GM18502 (cell line): Measurements from ENCODE around the gene GPR83.
"Not testable (repeated sequence)": the region's sequence is repeated elsewhere in the genome, so short reads cannot be mapped to it uniquely, and the experiment has no call there.

ENCODE experiments used
- ATAC-seq: cut with Tn5 transposase; IDR thresholded peaks from one replicate; pipeline ENCODE4 v1.9.1; 2021; ENCODE audit warnings: mild to moderate bottlenecking; ENCODE audit not compliant: unreplicated experiment, poor library complexity

The GPR83 gene

GRCh38 chr11:94400839-94401772, at the start of gene GPR83:
TSS of gene GPR83 (minus strand) at chr11:94401419. CDS start at chr11:94401247, 172 bp downstream.
- no peak for ATAC-seq

DNA sequence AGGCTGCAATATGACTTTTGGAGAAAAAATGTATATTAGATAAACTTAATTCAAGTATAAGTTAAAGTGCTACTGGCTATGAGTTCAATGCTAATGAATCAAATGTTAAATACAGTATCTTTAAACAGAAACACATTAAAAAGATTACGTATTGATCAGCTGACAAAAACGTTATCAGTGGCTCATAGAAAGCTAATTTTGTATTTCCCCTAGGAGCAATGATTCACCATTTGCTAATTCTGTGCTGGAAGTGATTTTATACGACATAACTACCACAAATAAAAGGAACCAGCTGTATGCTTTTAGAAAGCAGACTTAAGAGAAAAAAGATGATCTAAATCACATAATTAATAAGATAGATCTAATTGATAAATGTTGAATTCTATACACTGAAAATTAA, 48.8 kb upstream of the GPR83 start:
- ATAC-seq, result no peak

- no peak for ATAC-seq
Measured at GRCh38 chr11:94449437-94449836, 48.2 kb upstream of the GPR83 start.

- ATAC-seq, result no peak
Measured at GRCh38 chr11:94449029-94449428, 47.8 kb upstream of the GPR83 start.

DNA sequence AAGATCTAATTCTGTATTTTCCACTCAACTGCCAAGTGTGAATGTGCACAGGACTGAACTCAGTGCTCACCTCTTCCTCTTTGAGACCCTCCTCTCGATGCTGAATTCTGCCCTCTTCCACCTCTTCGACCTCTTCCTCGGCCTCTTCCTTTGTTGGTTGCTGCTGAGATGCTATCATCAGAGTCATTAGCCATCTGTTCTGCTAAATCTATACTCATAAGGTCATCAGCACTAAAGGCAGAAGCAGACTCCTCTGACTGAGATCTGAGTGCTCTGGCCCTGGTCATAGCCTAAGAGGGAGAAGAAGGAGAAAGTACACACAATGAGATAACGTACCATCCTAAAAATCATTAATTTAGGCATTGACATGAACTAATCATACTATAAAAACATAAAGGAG, 45.9 kb upstream of the GPR83 start:
- no peak for ATAC-seq

- no peak for ATAC-seq
Measured at GRCh38 chr11:94445641-94446040, 44.4 kb upstream of the GPR83 start.

GRCh38 chr11:94433049-94433448, 31.8 kb upstream of the GPR83 start:
- no peak for ATAC-seq

DNA sequence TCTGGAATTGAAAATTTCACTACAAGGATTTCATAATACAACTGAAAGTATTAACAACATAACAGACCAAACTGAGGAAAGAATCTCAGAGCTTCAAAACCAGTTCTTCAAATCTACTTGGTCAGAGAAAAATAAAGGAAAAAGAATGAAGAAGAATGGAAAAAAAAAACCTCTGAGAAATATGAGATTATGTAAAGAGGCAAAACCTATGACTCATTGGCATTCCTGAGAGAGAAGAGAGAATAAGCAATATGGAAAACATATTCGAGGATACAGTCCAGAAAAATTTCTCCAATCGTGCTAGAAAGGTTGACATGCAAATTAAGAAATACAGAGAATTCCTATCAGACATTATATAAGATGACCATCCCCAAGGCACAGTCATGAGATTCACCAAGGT, 23.4 kb upstream of the GPR83 start:
- ATAC-seq, result no peak

DNA sequence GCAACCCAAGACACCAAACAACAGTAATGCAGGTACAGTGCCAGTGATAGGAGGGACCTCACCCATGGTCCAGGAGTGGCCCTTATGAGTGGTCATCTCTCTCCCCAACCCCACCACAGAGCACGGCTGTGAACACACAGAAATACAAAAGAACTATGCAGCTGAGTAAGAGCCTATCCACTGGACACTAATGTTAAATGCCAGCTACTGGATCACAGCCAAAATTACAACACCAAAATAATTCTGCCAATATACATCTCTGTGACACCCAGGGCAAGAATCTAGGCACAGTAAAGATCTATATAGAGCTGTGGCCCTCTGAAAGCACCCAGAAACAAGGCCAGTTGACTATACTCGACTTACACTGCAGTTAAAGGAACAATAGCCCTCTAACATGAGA, 22.8 kb upstream of the GPR83 start:
- no peak for ATAC-seq

DNA sequence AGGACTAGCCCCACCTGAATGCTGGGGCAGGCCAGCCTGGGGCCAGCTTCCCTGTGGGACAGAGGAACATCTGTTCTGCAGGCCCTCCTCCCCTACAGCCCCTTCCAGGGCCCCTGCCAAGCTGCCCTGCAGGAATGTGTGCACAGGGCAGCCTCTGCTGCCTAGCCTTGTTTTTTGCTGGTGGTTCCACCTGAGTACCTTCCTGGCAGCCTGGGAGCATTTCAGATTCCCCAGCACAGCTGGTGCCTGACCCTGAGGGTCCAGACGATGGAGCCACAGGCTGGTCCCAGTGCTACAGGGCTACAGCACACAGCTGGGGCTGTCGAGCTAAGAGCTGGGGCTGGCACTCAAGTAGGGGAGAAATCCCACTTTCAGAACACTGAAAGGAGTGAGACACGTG, 22.3 kb upstream of the GPR83 start:
- ATAC-seq, result no peak

- ATAC-seq, result no peak
Measured at GRCh38 chr11:94418123-94418765, 17.0 kb upstream of the GPR83 start.

- ATAC-seq, result no peak
Measured at GRCh38 chr11:94417386-94417987, 16.3 kb upstream of the GPR83 start.

- no peak for ATAC-seq
Measured at GRCh38 chr11:94405062-94405833, 4.0 kb upstream of the GPR83 start.

- ATAC-seq, result no peak
Measured at GRCh38 chr11:94402355-94402754, 1.1 kb upstream of the GPR83 start.

GRCh38 chr11:94401773-94402265, 600 bp upstream of the GPR83 start:
- no peak for ATAC-seq

DNA sequence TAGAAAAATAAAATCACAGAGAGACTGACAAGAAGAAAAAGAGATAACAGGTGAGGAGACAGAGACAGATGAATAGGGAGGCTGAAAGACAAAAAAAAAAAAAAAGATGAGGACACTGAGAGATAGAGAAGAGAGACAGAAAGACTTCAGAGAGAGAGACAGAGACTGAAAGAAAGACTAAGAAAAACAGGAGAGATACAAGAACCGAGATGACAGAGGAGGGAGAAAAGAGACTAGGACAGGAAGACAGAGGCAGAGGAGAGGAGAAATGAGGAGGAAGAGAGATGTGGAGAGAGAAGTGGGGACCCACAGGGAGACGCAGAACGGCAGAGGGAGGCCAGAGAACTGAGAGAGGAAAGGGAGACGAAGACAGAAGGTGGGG, 771 bp downstream of the GPR83 start:
- ATAC-seq, result no peak

GRCh38 chr11:94400050-94400449, 1.2 kb downstream of the GPR83 start:
- no peak for ATAC-seq

DNA sequence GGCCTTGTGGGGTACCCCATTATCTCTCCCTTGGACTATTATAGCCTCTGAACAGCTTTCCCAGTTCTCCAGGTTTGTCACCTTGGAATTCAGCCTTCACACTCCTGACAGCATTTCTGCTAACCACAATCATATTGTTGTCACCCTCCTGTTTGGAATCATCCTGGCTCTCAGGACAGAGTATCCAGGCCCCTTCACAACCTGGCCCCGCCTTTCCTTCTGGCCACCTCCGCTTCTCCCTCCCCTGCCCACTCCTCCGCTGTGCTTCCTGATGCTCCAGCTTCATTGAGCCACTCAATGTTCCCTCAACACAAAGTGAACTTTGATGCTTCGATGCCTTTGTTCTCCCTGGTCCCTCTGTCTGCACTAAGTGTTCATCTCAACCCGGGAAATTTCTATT, 3.1 kb downstream of the GPR83 start:
- ATAC-seq, result no peak

DNA sequence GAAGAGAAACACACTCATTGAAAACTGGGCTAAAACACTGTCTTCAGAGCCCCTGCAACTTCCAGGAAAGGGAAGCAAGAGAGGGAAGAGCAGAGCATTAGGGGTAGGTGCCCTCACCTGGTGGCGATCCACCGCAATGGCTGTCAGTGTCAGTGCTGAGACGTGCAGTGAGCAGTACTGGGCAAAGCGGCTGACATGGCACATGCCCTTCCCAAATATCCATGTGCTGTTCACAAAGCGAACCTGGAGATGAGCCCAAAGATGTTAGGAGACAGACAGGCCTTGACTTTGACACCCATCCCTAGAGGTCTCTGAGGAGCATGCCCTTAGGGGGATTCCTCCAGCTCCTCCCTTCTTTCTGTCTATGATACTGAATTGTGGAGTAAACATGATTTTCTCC, 4.9 kb downstream of the GPR83 start:
- no peak for ATAC-seq

DNA sequence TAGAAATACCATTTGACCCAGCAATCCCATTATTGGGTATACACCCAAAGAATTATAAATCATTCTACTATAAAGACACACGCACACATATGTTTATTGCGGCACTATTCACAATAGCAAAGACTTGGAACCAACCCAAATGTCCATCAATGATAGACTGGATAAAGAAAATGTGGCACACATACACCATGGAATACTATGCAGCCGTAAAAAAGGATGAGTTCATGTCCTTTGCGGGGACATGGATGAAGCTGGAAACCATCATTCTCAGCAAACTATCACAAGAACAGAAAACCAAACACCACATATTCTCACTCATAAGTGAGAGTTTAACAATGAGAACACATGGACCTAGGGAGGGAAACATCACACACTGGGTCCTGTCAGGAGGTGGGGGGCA, 9.3 kb downstream of the GPR83 start:
- not testable (repeated sequence) for ATAC-seq
